ENCODE data around the gene AK6. TPM values are rescaled to one million over a fixed set of nuclear protein-coding genes. Genes with fewer than 3 reads are reported as not detected.

Gene AK6
- total and polyA plus RNA-seq, 9 of the 15 experiments (the other 6 are each of a cell fraction or from before 2014, with no cell fraction given) = 84.6 to 669 (median 143) TPM

DNA sequence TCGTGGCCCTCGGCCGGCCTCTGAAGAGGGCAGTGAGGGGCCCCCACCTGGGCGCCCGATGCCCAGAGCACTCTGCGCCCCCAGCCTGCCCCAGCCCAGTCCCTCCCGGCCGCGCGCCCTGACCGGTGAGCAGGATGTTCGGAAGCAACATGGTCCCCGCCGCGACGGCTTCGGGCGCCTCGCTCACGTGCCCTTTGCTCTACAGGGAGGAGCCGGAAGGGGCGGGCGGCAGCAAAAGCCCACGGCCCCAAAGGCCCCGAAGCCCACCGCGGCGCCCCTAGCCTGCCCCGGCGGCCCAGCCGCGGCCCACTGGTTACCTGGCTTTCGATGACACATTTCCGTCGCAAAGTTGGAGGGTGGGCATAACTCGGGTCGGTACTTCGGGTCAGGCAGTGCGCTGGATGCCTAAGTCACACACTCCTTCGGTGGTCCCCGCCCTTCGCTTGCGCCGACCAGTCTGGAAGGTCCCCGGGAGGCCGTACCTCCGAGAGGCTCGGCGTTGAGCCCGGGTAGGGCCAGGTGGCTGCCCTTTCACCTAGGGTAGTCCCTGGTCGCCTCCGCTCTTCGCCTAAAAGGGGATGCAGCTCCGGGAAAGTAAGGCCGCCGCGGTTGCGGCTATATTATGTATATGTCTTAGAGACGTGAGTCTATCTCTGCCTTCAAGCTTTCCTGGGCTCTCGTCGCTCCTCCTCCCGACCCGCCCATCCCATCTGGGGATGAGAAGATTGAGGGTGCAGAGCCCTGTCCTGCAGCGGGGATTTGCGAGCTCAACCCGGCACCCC is at the start of gene AK6, which contains the start of the genes RAD17 and TAF9 (continued):
- TF ChIP-seq, protein P1, sequence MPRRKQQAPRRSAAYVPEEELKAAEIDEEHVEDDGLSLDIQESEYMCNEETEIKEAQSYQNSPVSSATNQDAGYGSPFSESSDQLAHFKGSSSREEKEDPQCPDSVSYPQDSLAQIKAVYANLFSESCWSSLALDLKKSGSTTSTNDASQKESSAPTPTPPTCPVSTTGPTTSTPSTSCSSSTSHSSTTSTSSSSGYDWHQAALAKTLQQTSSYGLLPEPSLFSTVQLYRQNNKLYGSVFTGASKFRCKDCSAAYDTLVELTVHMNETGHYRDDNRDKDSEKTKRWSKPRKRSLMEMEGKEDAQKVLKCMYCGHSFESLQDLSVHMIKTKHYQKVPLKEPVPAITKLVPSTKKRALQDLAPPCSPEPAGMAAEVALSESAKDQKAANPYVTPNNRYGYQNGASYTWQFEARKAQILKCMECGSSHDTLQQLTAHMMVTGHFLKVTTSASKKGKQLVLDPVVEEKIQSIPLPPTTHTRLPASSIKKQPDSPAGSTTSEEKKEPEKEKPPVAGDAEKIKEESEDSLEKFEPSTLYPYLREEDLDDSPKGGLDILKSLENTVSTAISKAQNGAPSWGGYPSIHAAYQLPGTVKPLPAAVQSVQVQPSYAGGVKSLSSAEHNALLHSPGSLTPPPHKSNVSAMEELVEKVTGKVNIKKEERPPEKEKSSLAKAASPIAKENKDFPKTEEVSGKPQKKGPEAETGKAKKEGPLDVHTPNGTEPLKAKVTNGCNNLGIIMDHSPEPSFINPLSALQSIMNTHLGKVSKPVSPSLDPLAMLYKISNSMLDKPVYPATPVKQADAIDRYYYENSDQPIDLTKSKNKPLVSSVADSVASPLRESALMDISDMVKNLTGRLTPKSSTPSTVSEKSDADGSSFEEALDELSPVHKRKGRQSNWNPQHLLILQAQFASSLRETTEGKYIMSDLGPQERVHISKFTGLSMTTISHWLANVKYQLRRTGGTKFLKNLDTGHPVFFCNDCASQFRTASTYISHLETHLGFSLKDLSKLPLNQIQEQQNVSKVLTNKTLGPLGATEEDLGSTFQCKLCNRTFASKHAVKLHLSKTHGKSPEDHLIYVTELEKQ (CRISPR knock-in tag; IDR thresholded peaks at IDR 0.05) = no peak
- TF ChIP-seq, protein P2, sequence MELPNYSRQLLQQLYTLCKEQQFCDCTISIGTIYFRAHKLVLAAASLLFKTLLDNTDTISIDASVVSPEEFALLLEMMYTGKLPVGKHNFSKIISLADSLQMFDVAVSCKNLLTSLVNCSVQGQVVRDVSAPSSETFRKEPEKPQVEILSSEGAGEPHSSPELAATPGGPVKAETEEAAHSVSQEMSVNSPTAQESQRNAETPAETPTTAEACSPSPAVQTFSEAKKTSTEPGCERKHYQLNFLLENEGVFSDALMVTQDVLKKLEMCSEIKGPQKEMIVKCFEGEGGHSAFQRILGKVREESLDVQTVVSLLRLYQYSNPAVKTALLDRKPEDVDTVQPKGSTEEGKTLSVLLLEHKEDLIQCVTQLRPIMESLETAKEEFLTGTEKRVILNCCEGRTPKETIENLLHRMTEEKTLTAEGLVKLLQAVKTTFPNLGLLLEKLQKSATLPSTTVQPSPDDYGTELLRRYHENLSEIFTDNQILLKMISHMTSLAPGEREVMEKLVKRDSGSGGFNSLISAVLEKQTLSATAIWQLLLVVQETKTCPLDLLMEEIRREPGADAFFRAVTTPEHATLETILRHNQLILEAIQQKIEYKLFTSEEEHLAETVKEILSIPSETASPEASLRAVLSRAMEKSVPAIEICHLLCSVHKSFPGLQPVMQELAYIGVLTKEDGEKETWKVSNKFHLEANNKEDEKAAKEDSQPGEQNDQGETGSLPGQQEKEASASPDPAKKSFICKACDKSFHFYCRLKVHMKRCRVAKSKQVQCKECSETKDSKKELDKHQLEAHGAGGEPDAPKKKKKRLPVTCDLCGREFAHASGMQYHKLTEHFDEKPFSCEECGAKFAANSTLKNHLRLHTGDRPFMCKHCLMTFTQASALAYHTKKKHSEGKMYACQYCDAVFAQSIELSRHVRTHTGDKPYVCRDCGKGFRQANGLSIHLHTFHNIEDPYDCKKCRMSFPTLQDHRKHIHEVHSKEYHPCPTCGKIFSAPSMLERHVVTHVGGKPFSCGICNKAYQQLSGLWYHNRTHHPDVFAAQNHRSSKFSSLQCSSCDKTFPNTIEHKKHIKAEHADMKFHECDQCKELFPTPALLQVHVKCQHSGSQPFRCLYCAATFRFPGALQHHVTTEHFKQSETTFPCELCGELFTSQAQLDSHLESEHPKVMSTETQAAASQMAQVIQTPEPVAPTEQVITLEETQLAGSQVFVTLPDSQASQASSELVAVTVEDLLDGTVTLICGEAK (IDR thresholded peaks at IDR 0.05) = peak; percentile 76
- TF ChIP-seq, protein P2 (CRISPR knock-in tag; IDR thresholded peaks at IDR 0.05) = no peak
- 0 out of 2 replicates have a peak, but pooled peaks have one; percentile 32 for TF ChIP-seq ZNF76 (CRISPR knock-in tag; IDR thresholded peaks at IDR 0.05; ENCODE audit: borderline replicate concordance)
- TF ChIP-seq ATF7 (IDR thresholded peaks at IDR 0.05) = peak; percentile 82
- TF ChIP-seq CSDE1 (IDR thresholded peaks at IDR 0.05) = peak in 1 of 2 experiments; percentile 24; a peak in 1 of 4 replicates
- TF ChIP-seq SNRNP70 (optimal IDR thresholded peaks at IDR 0.05; ENCODE audit: low read depth, low read length) = no peak
- TF ChIP-seq CTCF (IDR thresholded peaks at IDR 0.05 in 2 of 3, conservative IDR thresholded peaks at IDR 0.05 in 1 of 3; ENCODE audit: insufficient read depth in 2 of 3, low read depth in 1 of 3, low read length in 3 of 3) = no peak
- 0 out of 2 replicates have a peak, but pooled peaks have one; percentile 11 for TF ChIP-seq ZC3H11A (IDR thresholded peaks at IDR 0.05; ENCODE audit: low read depth, low read length)
- peak; percentile 93 for TF ChIP-seq POLR2A (conservative IDR thresholded peaks at IDR 0.05)
- TF ChIP-seq L3MBTL2 (IDR thresholded peaks at IDR 0.05) = peak; percentile 97
- no peak for TF ChIP-seq GATA2 (CRISPR knock-in tag; IDR thresholded peaks at IDR 0.05)
- peak; percentile 88 for TF ChIP-seq ETV1 (tag; conservative IDR thresholded peaks at IDR 0.05; ENCODE audit: low read depth)

All from K562 (cell line).